Stimulated activated CD8-positive, alpha-beta memory T cell treated with anti-CD3 and anti-CD28 coated beads, Interleukin-7, amount 100 ng/mL, for 48 hours (primary cell): ENCODE measurements around the gene SLC12A2.

Experiments used
- DNase-seq, 2 donors: peaks; one replicate each; pipeline ENCODE4 v3.0.0-alpha.2; 2020; ENCODE audit warnings: low read depth in 1 of 2; ENCODE audit errors: extremely low read depth in 1 of 2

Gene SLC12A2

DNA sequence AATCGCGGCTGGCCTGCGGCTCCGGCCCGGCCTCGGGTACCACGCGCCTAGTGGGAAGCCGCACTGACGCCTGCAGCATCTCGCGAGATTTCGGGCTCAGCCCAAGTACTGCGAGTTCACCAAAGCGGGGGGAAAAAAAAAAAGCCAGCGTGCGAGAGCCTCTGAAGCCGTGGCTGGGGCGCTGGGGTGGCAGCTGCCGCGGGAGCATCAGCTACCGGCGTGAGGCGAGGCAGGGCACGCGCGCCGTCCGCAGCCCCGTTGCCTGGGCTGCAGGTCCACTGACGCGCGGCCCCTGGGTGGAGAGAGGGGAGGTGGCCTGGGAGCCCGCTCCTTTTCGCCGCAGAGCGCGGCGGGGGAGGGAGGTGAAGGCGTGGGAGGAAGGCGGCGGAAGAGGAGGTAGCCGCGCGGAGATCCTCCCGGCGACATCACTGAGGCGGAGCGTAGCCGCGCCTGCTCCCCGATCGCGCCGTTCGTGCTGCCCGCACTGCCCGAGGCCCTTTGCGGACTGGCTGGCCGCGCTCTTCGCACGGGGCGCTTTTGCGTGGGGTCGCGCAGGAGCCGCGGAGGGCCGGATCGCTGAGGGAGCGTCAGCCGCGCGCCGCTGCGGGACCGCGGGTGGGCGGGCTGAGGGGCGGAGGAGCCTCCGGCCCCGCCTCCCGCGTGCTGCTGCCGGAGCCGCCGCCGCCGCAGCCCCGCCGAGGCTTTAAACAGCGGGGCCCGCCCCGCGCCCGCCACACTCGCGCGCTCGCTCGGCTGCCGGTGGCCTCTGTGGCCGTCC, at the start of gene SLC12A2:
SLC12A2 (plus strand) TSS at position 734 of the 778 bp plus-strand sequence. CDS start 189 bp downstream, outside the sequence.
- DNase-seq: peak; percentile 81 to 84

DNA sequence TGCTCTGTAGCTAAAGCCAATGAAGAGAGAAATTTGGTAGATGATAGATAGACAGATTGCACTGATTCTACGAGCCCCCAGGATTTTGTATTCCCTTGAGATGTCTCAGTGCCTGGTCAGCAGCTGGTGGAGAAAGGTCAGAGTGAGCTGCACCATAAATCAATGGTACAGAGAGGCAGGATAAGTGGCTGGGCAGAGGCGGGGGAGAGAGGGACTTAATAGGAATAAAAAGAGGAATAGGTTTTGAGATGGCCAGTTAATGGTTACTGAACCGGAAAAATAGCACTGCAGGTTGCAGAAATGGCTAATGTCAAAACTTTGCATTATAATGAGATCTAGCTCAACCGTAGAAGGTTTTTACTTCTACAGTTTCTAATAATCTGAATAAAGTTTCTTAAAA, 47.9 kb upstream of the SLC12A2 start:
- DNase-seq: no peak

DNA sequence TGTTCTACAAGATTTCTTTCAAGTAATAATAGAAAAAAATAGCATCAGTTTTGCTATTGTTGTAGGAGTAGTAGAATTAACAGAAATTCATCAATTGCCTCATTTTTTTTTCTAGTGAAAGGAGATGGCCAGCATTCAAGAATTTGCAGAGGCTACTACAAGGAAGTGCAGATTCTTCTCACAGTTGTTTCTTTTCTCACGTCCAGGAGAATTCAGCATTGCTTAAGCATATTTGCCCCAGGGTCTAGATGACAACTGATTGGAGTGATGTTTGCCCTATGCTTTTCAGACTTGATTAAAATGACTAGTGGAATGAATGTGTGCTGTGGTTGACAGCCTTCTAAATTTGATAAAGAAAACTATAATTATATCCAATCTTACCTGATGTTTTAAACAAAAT, 46.6 kb upstream of the SLC12A2 start:
- DNase-seq: no peak

DNA sequence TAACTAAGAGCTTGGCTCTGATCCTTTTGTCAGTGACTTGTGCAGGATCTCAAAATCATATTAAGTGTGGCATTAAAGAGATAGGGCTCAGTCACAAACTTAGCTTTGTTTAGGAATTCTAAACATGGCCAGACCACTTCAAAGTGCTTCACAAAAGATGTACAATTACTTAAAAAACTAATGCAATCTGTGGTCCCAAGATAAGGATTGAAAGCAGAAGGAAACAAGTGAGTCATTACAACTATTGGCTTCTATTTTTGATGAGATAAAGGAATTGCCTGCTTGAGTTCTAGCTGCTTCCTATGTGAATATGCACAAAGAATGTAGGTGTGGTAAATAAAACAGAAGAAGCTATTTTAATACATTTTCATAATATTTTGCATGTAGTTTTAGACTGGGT, 44.9 kb upstream of the SLC12A2 start:
- no peak for DNase-seq

DNA sequence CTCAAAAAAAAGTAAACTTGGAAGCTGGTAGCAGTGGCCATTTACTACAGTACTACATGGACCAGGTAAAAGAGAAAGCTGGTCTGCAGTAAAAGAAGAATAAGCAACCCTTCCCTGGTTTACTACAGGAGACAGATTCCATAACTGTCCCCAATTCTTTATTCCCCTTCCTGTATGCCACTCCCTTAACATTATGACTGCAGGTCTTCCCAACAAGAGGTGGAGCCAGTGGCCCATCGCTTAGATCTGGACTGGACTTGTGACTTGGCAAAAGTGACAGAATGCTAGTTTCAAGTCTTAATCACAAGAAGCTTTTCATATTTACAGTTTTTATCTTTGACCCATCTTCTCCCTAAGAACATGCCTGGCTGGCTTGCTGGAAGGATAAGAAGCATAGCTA, 42.6 kb upstream of the SLC12A2 start:
- DNase-seq: no peak

DNA sequence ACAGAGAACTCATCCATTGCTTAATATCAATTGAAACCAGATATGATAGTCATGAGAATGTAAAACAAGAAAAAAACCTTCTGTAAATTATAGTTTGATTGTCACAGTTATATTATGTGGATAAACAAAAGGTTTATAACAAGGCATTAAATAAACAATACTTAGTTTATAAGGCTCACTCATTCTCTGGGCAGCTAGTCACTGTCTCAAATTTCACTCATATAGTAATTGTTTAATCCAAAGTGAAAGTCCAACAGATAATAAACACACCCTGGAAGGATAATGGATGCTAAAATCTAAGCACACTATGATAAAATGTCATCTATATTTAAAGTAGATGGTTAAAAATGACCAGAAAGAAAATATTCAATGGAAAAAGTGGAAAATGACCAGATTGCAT, 30.8 kb upstream of the SLC12A2 start:
- DNase-seq: no peak

DNA sequence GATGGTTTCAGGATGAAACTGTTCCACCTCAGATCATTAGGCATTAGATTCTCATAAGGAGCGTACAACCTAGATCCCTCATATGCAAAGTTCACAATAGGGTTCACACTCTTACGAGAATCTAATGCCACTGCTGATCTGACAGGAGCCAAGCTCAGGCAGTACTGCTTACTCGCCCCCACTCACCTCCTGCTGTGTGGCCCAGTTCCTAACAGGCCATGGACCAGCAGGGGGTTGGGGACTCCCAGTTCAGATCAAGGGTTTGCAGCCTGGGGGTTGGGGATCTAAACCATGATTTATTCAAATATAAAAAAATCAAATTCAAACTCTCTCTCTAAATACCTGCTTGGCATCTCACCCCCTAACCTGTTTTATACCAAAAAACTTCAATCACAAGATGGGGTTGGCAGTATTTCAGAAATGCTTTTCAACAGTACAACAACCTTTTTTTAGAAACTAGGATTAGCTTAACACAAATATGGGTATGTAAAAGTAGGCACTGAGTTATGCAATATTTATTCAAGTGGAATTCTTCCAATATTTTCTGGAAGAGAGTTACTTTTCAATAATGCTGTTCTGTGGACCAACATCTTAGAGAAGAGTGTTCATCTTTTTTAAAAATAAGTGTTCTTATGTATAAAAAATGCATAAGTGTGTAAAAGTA, 30.1 kb upstream of the SLC12A2 start:
- DNase-seq: no peak

DNA sequence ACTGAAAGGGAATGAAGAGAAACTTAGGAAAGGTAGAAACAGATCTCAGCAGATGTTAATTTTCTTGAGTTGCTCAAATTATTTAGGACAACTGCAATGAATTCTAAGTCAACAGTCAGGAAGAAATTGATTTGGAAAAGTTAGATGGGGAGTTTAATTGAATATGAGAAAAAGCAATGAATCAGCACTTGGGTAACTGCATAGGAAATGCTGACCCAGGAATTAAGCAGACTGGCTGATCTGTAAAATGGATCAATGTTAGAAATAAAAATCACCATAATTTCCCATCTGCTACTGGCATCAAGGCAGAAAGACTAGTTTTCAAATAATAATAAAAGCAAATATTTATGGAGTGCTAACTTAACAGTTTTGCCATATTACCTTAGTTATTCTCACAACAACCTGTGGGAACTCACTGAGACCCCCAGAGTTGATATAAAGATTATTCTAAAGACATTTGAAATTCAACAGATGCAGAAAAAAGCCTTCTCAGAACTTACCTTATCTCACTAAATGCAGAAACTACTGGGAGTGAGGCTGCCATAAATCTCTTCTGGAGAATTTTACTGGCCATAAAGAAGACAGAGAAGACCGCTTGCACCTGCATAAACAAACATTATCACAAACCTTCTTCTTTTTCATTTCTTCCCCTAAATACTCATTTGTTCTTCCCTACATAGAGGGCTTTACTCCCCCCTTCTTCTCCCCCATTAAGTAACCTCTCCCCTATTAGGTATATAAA, 22.8 kb upstream of the SLC12A2 start:
- no peak for DNase-seq

DNA sequence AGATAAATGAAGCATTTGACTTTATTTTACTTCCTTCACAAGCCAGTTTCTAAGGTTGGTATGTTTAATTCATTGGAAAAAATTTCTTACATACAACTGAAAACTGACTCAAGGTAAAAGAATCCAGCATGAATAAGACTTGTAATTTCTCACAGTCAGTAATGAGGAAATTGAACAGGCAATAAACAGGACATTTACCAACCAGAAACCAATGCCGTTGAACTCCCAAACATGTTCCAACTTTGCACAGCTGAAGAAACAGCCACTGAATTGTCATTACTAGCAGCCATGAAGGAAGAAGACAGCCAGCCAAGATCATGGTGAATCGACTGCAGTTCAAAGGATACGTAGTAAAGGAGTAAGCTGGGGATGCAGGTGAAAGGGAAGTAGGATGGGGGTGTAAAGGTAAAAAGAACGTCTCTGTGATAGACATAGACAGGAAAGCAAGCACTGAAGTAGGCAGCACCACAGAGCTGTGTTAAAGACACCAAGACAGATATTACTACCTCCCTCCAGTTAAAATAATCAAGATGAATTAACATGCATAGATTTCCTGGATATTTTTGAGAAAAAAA, 21.3 kb upstream of the SLC12A2 start:
- no peak for DNase-seq

DNA sequence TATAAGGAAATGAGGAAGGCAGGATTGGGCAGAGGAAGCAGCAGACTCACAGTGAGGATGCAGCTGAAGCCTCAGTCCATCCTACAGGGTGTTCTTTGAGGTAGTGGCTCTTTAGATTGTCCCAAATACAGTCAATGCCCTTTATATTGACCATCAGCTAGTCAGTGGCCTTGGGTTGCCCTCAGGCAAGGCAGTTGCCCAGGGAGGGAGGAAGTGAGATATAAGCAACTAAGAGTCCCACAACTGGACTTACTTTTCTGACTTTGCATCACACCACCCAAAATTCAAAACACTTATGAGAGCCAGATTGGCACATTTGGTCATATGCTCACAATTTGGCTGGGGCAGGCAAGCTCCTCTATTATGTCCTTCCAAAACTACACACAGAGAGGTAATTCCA, 9.4 kb upstream of the SLC12A2 start:
- no peak for DNase-seq

DNA sequence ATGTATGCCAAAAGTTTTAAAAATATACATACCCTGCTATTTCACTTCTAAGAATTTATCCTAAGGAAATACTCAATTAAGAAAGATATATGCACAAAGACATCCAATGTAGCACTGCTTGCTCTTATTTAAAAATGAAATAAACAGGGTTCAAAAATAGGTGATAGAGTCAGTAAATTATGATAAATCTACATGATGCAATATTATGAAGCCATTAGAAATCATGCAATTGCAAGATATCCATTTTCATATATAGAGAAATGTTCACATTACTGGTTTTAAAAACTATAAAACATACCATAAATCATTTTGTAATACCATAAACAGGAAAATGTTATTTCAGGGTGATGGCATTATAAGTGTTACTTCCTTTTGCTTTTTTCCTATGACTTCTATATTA, 8.6 kb upstream of the SLC12A2 start:
- DNase-seq: no peak

DNA sequence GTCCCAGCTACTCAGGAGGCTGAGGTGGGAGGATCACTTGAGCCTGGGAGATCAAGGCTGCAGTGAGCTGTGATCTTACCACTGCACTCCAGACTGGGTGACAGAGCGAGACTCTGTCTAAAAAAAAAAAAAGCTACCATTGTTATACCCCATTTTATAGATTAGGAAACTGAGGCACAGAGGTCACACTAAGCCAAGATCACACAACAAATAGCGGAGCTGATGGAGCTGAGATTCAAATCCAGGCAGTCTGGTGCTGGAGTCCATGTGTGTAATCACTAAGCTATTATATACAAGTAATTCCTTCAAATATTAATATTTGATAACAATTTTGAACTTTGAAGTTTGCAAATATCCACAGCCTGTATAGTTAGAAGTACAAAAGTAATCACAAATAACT, 6.0 kb upstream of the SLC12A2 start:
- no peak for DNase-seq

DNA sequence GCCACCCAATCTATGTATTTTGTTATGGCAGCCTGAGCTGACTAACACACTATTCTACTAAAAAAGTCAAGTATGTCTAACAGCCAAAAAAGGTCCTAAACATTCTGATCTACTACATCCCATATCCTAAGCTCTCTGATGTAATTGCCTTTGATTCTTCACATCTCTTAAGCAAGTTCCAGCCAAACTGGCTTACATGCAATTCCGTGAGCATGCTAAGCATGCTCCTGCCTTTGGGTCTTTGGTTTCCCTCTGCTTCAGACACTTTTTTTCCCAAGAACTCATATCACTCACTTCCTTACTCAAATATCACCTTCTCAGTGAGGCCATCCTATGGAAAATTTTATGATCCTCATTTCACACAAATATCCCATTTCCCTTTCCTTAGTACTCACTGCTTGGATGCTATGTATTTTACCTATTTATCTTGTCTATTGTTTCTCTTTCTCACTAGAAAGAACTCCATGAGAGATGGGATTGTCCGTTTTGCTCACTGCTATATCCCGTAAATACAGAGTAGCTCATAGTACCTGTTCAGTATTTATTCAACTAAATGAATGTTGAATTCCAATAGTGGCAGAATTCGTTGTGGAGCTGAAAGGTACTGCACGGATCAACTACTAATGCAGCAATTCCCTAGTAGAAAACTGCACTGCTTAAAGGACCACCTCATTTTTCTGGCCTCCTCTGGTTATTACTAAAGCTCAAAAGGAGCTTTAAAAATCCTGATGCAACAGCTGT, 2.3 kb upstream of the SLC12A2 start:
- no peak for DNase-seq

DNA sequence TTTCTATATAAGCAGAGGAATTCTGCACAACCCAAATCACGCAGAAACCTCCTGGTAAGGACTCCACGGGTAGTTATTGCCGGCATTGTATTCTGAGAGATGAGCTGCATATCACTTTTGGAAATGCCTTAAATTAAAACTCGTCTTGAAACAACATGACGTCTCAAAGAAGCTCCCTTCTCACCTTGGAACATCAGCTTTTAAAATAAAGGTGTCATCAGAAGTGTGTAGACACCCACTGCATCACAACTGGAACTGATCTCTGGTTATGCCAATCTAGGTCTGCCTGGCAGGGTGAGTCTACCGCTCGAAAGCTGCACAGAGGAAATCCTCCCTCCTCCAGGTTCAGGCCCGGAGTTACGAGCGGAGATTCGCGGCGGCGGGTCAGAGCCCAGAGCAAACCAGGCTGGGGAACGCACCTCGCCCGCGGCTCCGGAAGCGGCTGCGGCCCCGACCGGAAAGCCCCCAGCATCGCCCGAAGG, 974 bp upstream of the SLC12A2 start:
- DNase-seq: no peak

DNA sequence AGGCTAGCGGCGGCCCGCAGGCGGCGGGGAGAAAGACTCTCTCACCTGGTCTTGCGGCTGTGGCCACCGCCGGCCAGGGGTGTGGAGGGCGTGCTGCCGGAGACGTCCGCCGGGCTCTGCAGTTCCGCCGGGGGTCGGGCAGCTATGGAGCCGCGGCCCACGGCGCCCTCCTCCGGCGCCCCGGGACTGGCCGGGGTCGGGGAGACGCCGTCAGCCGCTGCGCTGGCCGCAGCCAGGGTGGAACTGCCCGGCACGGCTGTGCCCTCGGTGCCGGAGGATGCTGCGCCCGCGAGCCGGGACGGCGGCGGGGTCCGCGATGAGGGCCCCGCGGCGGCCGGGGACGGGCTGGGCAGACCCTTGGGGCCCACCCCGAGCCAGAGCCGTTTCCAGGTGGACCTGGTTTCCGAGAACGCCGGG, 253 bp downstream of the SLC12A2 start:
- no peak for DNase-seq

DNA sequence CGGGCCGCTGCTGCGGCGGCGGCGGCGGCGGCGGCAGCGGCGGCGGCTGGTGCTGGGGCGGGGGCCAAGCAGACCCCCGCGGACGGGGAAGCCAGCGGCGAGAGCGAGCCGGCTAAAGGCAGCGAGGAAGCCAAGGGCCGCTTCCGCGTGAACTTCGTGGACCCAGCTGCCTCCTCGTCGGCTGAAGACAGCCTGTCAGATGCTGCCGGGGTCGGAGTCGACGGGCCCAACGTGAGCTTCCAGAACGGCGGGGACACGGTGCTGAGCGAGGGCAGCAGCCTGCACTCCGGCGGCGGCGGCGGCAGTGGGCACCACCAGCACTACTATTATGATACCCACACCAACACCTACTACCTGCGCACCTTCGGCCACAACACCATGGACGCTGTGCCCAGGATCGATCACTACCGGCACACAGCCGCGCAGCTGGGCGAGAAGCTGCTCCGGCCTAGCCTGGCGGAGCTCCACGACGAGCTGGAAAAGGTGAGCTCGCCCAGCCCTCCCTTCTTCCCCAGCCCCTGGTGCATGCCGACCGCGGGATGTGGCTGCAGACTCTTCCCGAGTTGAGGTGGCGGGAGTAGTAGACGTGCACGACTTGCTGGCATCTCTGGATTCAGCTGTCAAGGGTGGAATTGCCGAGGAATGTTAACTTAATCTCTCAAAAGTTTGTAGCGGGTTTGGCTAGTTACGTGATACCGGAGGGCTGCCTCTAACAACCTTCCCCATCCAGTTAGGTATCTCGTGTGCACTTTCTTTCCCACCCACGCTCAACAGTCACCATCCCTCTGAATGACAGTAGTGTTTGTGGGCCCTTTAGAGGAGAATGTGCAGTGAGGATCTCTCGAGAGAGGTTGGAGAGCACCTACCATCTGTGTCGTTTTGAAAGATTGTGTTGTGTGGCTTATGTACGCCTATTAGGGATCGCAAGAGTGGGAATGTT, 932 bp downstream of the SLC12A2 start:
- peak in 1 of 2 donors; percentile 43 for DNase-seq

DNA sequence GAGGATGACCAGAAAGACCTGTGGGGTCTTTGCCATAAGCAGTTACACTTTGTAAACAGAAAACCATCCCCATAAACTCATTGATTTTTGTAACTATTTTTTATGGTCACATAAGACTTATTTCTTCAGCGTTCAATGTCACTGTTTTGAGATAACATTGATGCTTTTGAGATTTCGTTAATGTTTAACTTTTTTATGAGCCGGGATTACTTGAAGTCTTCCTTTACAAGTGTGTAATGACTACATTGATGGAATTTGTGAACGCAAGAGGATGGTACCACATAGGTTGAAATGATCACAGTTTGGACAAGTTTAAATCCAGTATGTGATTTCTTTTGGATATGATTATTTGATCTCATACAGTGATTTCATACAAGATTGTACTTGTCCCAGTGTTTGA, 1.8 kb downstream of the SLC12A2 start:
- no peak for DNase-seq

DNA sequence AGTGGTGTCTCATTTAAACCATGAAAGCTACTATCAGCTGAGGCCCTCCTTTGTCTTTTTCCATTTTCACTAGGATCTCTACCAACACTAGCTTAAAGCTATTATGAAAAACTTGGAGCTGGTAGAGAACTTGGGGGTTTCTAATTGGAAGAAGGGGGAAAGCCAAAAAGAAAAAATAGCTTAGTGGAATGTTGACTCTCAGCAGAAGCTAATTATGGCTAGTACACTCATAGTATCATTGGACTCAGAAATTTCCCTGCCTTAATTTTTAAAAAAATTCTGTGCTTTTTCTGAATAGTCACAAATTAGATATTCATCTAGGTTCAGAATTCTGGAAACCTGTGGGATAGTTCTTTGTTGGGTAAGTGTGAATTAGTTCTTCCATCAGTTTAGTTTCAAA, 8.0 kb downstream of the SLC12A2 start:
- DNase-seq: no peak

DNA sequence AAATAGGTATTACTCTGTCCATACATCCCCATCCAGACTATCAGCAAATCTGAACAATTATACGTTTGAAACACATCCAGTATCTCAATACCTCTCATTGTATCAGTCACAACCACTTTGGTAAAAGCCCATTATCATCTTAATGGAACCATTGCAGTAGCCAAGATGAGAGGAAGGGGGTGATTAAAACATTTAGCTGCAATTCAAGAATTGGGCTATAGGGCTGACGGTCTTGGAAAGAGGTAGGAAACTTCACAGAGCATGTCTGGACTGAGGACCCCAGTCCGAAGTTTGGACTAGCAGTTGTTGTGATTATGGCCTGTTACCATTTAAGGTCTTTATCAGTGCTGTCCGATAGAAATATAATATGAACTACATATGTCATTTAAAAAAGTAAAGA, 8.6 kb downstream of the SLC12A2 start:
- no peak for DNase-seq

DNA sequence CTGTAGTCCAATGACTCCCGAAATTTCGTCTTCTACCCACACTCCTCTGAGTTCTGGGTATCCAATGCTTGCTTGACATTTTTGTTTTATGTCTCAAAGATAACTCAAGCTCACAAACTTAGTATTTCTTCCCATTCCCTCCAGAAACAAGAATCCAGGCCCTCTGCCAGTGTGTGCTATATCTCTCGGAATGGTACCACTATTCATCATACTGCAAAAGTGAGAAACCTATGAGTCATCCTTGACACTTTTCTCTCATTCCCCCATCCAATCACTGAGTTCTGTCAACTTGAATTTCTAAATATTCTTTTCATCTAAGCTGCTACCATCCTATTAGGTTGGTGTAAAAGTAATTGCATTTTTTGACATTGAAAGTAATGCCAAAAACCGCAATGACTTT, 9.8 kb downstream of the SLC12A2 start:
- DNase-seq: no peak
